SK-N-MC (cell line): ENCODE measurements around the gene DNAH1.

Experiments
- EZH2 ChIP-seq: fragments of 200-600 bp; sonication (generic); IDR thresholded peaks from one replicate; pipeline ENCODE4 v1.6.1; 2017; ENCODE audit warnings: antibody characterized with exemption
- FOXP2 ChIP-seq: optimal IDR thresholded peaks from 2 replicates; pipeline ENCODE3; 2011; ENCODE audit warnings: mild to moderate bottlenecking, moderate library complexity; ENCODE audit not compliant: insufficient read depth; ENCODE audit errors: extremely low read length, control extremely low read depth
- POLR2AphosphoS5 ChIP-seq: IDR thresholded peaks from 2 replicates; pipeline ENCODE4 v1.6.1; 2012; ENCODE audit warnings: mild to moderate bottlenecking, low read depth, low read length, borderline replicate concordance

DNA sequence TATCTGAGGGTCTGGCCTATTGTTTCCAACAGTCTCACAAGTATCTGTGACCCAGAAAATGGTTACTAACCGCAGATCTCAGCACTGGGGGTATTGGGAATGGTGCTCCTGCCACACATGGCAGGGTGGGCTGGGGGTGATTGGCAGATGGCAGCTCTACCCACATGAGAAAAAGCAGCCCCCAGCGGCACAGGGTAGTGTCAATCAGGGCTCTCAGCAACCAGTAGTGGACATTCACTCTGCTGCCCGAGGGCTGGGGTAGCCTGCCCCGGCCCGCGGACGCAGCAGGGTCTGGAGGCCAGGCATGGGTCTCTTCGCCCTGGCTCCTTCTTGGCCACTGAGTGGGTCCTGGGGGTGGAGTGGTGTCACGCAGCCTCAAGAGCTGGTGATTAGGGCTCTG is 8.6 kb downstream of the DNAH1 start:
- TF ChIP-seq FOXP2 (no peak), EZH2 (no peak), POLR2AphosphoS5 (no peak)
